Measurements from ENCODE around the gene BACH2. TPM values are rescaled to one million over a fixed set of nuclear protein-coding genes. Genes with fewer than 3 reads are reported as not detected.
"Not testable (repeated sequence)": the region's sequence is repeated elsewhere in the genome, so short reads cannot be mapped to it uniquely, and the experiment has no call there.

The BACH2 gene
- total RNA-seq, 1 experiment from 2014 or later: 2.5 TPM

DNA sequence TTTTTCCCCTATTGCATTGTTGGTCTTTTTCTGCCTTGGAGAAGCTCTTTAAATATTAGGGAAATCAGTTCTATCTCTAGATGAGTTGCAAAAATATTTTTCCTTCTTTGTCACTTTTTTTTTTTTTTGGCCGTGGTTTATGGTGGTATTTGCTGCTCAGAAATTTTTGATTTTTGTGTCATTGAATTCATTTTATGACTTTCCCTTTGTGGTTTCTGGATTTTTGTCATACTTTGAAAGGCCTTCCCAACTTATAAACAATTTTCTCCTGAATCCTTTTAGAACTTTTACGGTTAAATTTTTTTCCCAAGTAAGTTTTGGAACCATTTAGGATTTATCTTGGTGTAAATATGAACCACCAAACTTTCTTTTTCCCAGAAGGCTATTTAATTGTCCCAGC lies 256.7 kb downstream of the BACH2 start:
- H3K36me3 ChIP-seq (replicated peaks; ENCODE audit: control insufficient read depth, insufficient read depth, low read length): no peaks in the 10 kb centered on the region
- no peak for DNase-seq
- no peak overlapping the region for H3K4me3 ChIP-seq (ENCODE audit: insufficient read depth, low read depth, low read length)
- no peaks in the 10 kb centered on the region for H3K27me3 ChIP-seq (ENCODE audit: control insufficient read depth, insufficient read depth, low read length)

DNA sequence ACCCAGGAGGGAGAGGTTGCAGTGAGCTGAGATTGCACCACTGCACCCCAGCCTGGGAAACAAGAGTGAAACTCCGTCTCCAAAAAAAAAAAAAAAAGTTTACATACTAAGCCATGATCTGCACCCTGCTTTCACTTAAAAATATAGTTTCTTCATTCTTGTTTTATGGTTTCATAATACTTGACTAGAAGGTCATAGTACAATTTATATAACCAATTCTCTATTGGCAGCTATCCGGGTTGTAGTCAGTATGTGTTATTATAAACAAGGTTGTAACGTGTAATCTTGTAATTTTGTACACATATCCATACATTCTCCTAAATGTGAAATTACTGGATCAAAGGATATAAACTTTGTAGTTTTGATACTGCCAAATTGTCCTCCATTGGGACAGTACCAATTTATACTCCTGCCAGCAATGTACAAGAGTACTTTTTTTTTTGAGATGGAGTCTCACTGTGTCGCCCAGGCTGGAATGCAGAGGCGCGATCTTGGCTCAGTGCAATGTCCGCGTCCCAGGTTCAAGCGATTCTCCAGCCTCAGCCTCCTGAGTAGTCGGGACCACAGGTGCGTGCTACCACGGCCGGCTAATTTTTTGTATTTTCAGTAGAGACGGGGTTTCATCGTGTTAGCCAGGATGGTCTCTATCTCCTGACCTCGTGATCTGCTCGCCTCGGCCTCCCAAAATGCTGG lies 257.5 kb downstream of the BACH2 start:
- no peaks in the 10 kb centered on the region for H3K36me3 ChIP-seq (replicated peaks; ENCODE audit: control insufficient read depth, insufficient read depth, low read length)
- H3K27me3 ChIP-seq (ENCODE audit: control insufficient read depth, insufficient read depth, low read length): no peaks in the 10 kb centered on the region
- H3K4me3 ChIP-seq (ENCODE audit: insufficient read depth, low read depth, low read length): no peak overlapping the region
- DNase-seq: no peak

DNA sequence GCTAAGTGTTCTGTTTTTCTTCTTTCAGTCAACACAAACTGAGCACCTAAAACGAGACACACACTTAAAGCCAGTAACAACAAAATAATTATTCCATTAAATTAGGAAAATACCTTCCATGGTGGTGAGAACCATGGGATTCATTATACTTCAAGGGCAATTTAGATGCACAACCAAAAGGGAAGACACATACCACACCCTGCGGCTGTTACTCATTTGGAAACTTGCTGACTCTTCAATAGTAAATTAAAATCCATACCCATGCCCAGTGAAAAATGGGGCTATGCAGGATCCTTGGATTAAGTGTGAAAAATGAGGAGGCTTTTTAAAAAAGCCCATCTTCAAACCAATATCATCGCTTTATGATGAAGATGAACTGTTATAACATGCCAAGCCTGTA lies 259.7 kb downstream of the BACH2 start:
- no peak for DNase-seq
- Histone ChIP-seq H3K4me3 (ENCODE audit: insufficient read depth, low read depth, low read length) (no peak overlapping the region), H3K36me3 (replicated peaks; ENCODE audit: control insufficient read depth, insufficient read depth, low read length) (no peaks in the 10 kb centered on the region), H3K27me3 (ENCODE audit: control insufficient read depth, insufficient read depth, low read length) (no peaks in the 10 kb centered on the region)

DNA sequence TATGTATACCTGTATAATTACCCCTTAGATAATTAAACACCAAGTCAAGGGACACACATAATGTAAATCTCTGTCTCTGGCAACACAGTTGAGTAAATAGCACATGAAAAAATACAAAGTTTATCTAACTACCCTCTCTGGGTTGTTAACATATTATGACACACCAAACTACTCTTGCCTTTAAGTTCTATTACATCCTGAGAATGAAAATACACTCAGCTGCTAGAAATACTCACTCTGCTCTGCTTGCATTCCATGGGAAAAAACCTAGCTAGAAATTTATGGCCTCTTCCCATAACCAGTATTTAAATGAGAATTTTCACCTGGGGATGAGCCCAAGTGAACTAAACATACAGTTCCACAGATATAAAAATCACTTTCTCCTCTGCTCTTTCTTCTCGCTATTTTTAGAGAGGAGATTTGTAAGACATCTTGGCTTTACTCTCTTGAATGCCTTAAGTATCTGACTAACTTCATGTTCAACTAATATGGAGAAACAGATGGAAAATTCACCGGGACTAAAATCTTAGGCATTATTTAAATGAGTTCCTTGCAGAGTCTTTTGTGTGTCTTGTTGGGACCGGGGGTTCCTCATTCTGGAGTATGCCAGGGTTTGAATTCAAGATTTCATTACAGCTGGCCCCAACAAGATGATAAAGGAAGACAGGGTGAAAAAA lies 261.5 kb downstream of the BACH2 start:
- no peak for DNase-seq
- Histone ChIP-seq H3K36me3 (replicated peaks; ENCODE audit: control insufficient read depth, insufficient read depth, low read length) (no peaks in the 10 kb centered on the region), H3K27me3 (ENCODE audit: control insufficient read depth, insufficient read depth, low read length) (no peaks in the 10 kb centered on the region), H3K4me3 (ENCODE audit: insufficient read depth, low read depth, low read length) (no peak overlapping the region)

DNA sequence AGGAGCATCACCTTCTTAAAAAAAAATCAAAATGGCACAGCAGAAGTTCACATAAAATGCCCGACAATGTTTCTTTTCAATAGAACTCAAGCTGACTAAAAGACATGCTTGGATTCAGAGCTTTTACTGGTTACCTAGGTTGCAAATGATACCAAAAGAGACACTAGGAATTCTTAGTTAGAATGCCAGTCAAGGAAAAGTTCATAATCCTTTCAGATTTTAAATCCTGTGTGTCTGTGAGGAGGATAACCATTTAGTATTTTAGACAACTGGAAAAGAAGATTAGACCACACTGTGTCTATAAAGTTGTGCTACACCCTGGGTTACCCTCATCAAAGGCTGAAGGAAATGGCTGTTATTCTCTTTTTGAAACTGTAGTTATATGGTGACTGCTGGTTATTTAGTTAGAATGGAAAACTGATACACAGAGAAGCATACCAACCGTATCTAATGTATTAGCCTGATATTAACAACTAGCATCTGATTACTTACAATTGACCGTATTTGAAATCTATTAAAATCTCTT lies 262.8 kb downstream of the BACH2 start:
- H3K4me3 ChIP-seq (ENCODE audit: insufficient read depth, low read depth, low read length): no peak overlapping the region
- H3K27me3 ChIP-seq (ENCODE audit: control insufficient read depth, insufficient read depth, low read length): no peaks in the 10 kb centered on the region
- no peak for DNase-seq
- H3K36me3 ChIP-seq (replicated peaks; ENCODE audit: control insufficient read depth, insufficient read depth, low read length): no peaks in the 10 kb centered on the region

DNA sequence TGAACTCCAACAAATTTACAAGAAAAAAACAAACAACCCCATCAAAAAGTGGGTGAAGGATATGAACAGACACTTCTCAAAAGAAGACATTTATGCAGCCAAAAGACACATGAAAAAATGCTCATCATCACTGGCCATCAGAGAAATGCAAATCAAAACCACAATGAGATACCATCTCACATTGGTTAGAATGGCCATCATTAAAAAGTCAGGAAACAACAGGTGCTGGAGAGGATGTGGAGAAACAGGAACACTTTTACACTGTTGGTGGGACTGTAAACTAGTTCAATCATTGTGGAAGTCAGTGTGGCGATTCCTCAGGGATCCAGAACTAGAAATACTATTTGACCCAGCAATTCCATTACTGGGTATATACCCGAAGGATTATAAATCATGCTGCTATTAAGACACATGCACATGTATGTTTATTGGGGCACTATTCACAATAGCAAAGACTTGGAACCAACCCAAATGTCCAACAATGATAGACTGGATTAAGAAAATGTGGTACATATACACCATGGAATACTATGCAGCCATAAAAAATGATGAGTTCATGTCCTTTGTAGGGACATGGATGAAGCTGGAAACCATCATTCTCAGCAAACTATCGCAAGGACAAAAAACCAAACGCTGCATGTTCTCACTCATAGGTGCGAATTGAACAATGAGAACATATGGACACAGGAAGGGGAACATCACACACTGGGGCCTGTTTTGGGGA lies 264.0 kb downstream of the BACH2 start:
- not testable (repeated sequence) for H3K36me3 ChIP-seq (replicated peaks; ENCODE audit: control insufficient read depth, insufficient read depth, low read length); H3K27me3 ChIP-seq (ENCODE audit: control insufficient read depth, insufficient read depth, low read length); H3K4me3 ChIP-seq (ENCODE audit: insufficient read depth, low read depth, low read length); DNase-seq

DNA sequence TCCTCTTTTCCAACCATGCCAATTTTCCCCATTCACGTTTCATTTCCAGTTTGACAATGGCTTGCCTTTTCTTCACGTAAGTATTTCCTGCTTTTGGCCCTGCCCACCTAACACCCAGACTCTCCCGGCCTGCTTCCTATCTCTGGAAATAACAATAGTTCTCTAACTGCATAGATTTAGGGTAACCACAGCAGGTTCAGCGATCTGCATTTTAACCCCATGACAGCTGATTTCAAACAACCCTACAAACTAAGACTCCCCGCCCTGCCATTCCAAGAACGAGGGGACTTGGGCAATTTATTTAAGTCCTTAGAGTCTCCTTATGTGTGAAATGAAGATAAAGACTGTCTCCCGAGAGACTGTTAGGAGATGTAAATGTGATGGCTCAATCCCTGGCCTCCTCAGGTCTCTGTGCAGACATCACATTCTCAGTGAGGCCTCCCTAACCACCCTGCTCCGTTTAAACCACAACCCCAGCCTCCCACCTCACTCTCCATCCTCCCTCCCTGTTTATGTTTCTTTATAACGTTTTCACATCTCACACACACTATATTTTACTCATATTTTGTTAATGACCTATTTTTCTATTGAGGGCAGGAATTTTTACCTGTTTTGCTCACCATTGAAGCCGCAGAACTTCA lies 267.5 kb downstream of the BACH2 start:
- Histone ChIP-seq H3K36me3 (replicated peaks; ENCODE audit: control insufficient read depth, insufficient read depth, low read length) (no peaks in the 10 kb centered on the region), H3K27me3 (ENCODE audit: control insufficient read depth, insufficient read depth, low read length) (no peaks in the 10 kb centered on the region), H3K4me3 (ENCODE audit: insufficient read depth, low read depth, low read length) (no peak overlapping the region)
- no peak for DNase-seq

DNA sequence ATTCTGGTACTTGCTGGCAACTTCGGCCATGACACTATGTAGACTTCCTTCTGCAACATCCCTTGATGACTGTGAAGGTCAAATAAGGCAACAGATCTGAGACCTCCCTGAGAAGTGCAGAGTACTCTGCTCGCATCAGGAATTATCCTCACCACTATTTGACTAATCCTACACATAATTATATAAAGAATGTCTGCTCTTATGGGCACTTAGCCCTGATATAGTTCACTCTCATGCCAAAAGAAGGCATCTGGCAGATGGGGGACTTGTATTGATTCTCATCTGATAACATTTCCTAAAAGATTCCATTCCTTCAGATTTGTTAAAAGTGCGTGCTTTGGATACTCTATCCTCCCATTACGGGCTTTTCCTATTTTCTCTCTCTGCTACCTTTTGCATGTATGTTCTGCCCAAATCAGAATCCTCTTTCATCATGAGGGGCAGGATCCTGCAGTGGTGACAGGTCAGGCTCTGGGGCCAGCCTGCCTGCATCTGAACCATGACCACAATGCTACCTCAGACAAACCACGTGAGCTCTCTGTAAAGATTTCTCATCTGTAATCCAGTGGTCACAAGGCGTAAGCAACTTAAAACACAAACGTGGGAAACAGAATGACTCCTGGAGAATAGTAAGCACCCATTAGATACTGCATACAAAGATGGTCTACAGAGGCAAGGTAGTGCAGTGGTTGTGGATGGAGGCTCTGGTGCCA lies 268.4 kb downstream of the BACH2 start:
- Histone ChIP-seq H3K27me3 (ENCODE audit: control insufficient read depth, insufficient read depth, low read length) (no peaks in the 10 kb centered on the region), H3K4me3 (ENCODE audit: insufficient read depth, low read depth, low read length) (no peak overlapping the region), H3K36me3 (replicated peaks; ENCODE audit: control insufficient read depth, insufficient read depth, low read length) (no peaks in the 10 kb centered on the region)
- DNase-seq: no peak

DNA sequence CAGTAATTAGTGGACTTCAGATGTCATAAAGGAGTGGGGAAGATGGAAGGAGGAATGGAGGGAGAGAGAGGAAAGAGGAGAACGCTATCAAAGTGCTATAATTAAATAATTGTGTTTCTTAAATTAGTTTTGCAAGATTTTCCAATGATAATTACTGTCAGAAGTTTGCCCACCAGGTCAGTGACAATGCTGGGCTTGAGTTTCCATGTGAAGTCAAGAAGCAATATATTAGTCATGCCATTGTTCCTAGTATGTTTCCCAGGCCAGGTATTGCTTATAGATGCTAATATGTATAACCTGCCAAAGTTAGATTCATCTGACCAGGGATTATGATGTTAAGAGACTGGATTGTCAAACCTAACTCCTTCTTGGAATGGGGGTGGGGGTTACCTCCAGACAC lies 270.4 kb downstream of the BACH2 start:
- DNase-seq: no peak
- Histone ChIP-seq H3K4me3 (ENCODE audit: insufficient read depth, low read depth, low read length) (no peak overlapping the region), H3K36me3 (replicated peaks; ENCODE audit: control insufficient read depth, insufficient read depth, low read length) (no peaks in the 10 kb centered on the region), H3K27me3 (ENCODE audit: control insufficient read depth, insufficient read depth, low read length) (no peaks in the 10 kb centered on the region)

DNA sequence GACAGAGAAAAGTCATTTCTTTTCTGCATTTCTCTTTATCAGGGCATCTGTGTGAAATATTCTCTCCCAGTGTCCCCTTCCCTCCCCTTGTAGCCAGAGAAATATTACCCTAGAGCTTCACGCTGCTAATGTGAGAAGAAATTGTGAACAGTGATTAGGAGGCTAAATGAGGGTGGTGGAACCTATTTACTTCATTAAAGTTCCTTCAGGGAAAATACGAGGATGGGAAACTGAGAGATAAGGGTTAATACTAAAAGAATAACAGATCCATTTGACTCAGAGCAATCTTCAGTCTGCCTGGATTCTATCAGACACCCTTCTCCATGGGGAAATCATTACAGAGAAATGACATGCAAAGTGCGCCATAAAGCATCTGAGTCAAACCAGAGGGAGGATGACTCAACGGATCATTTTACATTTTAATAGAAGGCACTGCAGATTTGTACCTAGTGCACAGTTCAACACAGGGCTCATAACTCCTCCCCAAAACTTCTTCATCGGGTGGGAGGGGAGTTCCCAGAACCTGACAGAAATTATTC lies 271.1 kb downstream of the BACH2 start:
- no peak for DNase-seq
- no peak overlapping the region for H3K4me3 ChIP-seq (ENCODE audit: insufficient read depth, low read depth, low read length)
- H3K36me3 ChIP-seq (replicated peaks; ENCODE audit: control insufficient read depth, insufficient read depth, low read length): no peaks in the 10 kb centered on the region
- no peaks in the 10 kb centered on the region for H3K27me3 ChIP-seq (ENCODE audit: control insufficient read depth, insufficient read depth, low read length)

DNA sequence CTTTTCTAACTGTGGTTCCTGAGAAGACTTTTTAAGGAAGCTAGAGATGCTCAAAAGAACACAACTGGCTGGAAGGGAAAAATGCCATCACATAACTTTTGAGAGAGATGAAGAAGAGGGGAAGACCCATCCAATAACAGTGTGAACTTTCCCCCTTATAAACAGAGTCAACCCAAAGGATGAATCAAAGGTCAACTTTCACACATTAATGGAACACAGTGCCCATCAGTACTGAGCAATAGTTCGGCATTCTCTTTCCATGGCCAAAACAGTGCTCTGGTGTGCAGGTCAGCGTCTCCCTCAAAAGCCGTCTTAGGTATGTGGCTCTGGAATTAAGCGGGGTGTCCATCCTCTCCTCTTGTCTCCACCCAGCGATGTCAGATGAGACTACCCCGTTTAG lies 272.0 kb downstream of the BACH2 start:
- no peak overlapping the region for H3K4me3 ChIP-seq (ENCODE audit: insufficient read depth, low read depth, low read length)
- H3K27me3 ChIP-seq (ENCODE audit: control insufficient read depth, insufficient read depth, low read length): no peaks in the 10 kb centered on the region
- no peak for DNase-seq
- H3K36me3 ChIP-seq (replicated peaks; ENCODE audit: control insufficient read depth, insufficient read depth, low read length): no peaks in the 10 kb centered on the region

DNA sequence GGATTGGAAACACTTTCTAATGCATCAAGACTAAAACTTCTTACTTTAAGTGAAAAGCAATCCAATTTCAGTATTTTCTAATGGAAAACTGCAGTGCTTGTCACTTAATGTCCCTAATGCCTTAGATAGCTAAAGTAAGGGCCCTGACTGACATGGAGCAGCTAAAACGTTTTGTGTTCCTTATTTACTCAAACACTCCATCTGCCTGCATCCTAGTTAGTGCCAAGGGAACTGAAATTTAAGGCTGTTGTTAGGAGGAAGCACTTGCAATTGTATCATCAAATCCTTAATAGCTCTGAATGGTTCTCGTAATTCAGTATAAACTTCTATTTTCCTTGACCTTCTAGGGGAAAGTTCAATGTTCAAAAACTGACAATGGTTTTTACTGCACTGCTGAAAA lies 274.9 kb downstream of the BACH2 start:
- no peaks in the 10 kb centered on the region for H3K36me3 ChIP-seq (replicated peaks; ENCODE audit: control insufficient read depth, insufficient read depth, low read length)
- H3K4me3 ChIP-seq (ENCODE audit: insufficient read depth, low read depth, low read length): no peak overlapping the region
- no peak for DNase-seq
- no peaks in the 10 kb centered on the region for H3K27me3 ChIP-seq (ENCODE audit: control insufficient read depth, insufficient read depth, low read length)

DNA sequence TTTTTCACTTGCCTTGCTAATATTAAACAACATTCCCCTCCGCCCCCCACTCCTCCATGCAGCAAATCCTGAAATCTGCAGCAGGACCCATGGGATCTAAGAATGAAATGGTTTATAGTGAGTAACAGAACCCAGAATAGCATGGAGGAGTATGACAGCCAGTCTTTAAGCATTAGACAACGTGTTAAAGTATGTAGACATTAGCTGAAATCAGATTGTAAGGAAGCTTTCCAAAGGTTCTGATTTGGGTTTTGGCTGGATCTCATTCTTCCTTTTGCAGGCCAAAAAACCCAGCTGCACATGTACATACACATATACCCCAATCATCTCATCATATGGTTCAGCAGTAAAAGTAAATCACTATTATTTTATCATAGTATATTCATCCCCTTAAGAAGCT lies 275.9 kb downstream of the BACH2 start:
- DNase-seq: no peak
- Histone ChIP-seq H3K36me3 (replicated peaks; ENCODE audit: control insufficient read depth, insufficient read depth, low read length) (no peaks in the 10 kb centered on the region), H3K4me3 (ENCODE audit: insufficient read depth, low read depth, low read length) (no peak overlapping the region), H3K27me3 (ENCODE audit: control insufficient read depth, insufficient read depth, low read length) (no peaks in the 10 kb centered on the region)

DNA sequence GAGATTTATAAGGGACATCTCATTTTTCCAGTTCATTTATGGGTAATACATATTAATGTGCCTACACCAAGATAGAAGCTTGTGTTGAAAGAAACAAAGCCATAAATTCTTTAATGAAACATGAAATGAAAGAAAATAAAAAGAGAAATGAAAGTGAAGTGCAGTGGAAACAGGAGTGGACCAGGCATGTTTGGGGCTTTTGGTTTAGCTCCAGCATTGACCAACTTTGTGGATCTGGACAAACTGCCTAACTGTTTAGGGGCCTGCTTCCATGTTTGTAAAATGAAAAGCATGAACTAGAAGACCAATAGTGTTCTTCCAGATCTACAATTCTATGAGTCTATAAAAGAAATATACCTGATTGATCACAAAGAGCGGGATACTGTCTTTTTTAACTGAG lies 277.4 kb downstream of the BACH2 start:
- no peak overlapping the region for H3K4me3 ChIP-seq (ENCODE audit: insufficient read depth, low read depth, low read length)
- DNase-seq: no peak

More for the DNA sequence above, 277.4 kb downstream of the BACH2 start:
- no peaks in the 10 kb centered on the region for H3K27me3 ChIP-seq (ENCODE audit: control insufficient read depth, insufficient read depth, low read length)
- no peaks in the 10 kb centered on the region for H3K36me3 ChIP-seq (replicated peaks; ENCODE audit: control insufficient read depth, insufficient read depth, low read length)

Measured in H7 (cell line).